MM.1S (cell line): ENCODE data around the gene IKBKG.
"Not testable (repeated sequence)": the region's sequence is repeated elsewhere in the genome, so short reads cannot be mapped to it uniquely, and the experiment has no call there.

Source experiments
- EZH2 ChIP-seq: fragments of 300-600 bp; sonication (generic); optimal IDR thresholded peaks from 2 replicates; pipeline ENCODE3; 2017; ENCODE audit warnings: low read depth, mild to moderate bottlenecking, antibody characterized with exemption, low read length, mixed read lengths
- EZH2phosphoT487 ChIP-seq: fragments of 300-600 bp; sonication (generic); IDR thresholded peaks from 2 replicates; pipeline ENCODE4 v1.6.1; 2018; ENCODE audit warnings: antibody characterized with exemption, low read length
- TF ChIP-seq, protein P1 (sequence below): fragments of 300-600 bp; sonication (generic); IDR thresholded peaks from 2 replicates; pipeline ENCODE4 v1.5.1; 2016; ENCODE audit warnings: antibody characterized with exemption, low read length, mixed read lengths

DNA sequence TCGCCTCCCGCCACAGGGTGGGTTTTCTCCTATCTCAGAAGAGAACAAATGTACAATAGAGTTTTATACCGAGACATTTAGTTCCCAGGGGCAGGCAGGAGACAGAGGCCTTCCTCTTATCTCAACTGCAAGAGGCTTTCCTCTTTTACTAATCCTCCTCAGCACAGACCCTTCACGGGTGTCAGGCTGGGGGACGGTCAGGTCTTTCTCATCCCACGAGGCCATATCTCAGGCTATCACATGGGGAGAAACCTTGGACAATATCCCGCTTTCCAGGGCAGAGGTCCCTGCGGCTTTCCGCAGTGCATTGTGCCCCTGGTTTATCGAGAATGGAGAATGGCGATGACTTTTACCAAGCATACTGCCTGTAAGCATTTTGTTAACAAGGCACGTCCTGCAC lies 61.4 kb downstream of the IKBKG start:
- TF ChIP-seq, protein P1, sequence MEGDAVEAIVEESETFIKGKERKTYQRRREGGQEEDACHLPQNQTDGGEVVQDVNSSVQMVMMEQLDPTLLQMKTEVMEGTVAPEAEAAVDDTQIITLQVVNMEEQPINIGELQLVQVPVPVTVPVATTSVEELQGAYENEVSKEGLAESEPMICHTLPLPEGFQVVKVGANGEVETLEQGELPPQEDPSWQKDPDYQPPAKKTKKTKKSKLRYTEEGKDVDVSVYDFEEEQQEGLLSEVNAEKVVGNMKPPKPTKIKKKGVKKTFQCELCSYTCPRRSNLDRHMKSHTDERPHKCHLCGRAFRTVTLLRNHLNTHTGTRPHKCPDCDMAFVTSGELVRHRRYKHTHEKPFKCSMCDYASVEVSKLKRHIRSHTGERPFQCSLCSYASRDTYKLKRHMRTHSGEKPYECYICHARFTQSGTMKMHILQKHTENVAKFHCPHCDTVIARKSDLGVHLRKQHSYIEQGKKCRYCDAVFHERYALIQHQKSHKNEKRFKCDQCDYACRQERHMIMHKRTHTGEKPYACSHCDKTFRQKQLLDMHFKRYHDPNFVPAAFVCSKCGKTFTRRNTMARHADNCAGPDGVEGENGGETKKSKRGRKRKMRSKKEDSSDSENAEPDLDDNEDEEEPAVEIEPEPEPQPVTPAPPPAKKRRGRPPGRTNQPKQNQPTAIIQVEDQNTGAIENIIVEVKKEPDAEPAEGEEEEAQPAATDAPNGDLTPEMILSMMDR: not testable (repeated sequence)
- TF ChIP-seq EZH2, EZH2phosphoT487: not testable (repeated sequence)
